K562 (cell line): ENCODE measurements around the gene EIPR1. TPM values are rescaled to one million over a fixed set of nuclear protein-coding genes. Genes with fewer than 3 reads are reported as not detected.

Experiments
- ATAC-seq: fragments of 200-7000 bp; cut with Tn5 transposase; 3 replicates; pipeline ENCODE4 v1.9.1; 2020; ENCODE audit warnings: moderate library complexity
- BruUV-seq: library from RNA; stranded (reverse); fragments of 400-500 nt; replicated peaks from 2 replicates; lab custom pipeline; 2021; lab: Mats Ljungman, UMichigan
- CTCF ChIA-PET: fragments of 300-600 bp; formaldehyde crosslinking; extraction: SDS; loops from one replicate; lab custom pipeline; 2021; ENCODE audit warnings: low intra/inter-chr PET ratio; lab: Yijun Ruan, JAX
- POLR2A ChIA-PET: fragments of 300-600, 350-650 bp; sonication (Branson Sonifier 250); formaldehyde crosslinking; extraction: SDS; loops from one replicate; lab custom pipeline; 2021; ENCODE audit warnings: antibody characterized with exemption, inconsistent platforms; lab: Yijun Ruan, JAX
- DNase-seq, 4 experiments: peaks; one replicate each; pipeline versions ENCODE4 v3.0.0 to v3.0.0-alpha.2; 2011 to 2018; ENCODE audit warnings: low spot score in 3 of 4, mixed read lengths in 3 of 4; ENCODE audit errors: extremely low read depth in 1 of 4
- FAIRE-seq: peaks from 2 replicates; lab custom pipeline; 2011; peaks lifted over from hg19 to GRCh38; lab: Jason Lieb, UNC
- H2AFZ ChIP-seq: 2 replicates; pipeline ENCODE4 v1.6.0; 2011; ENCODE audit warnings: low read depth, low read length, control low read depth, inconsistent platforms
- H3K27ac ChIP-seq: fragments of 200-600 bp; 3 replicates; pipeline ENCODE4 v1.8.0; 2011; ENCODE audit warnings: low read depth, mild to moderate bottlenecking, control low read depth, inconsistent platforms, low read length, moderate library complexity, mixed read lengths; ENCODE audit errors: extremely low read depth
- H3K27me3 ChIP-seq, 2 experiments: fragments of 300-600 bp in 1 of 2; 2 replicates in 1 of 2; 3 replicates in 1 of 2; pipeline versions ENCODE4 v1.6.0 to v1.8.0; 2011; ENCODE audit warnings: inconsistent platforms in 2 of 2, low read length in 2 of 2, mild to moderate bottlenecking in 1 of 2, mixed read lengths in 1 of 2, moderate library complexity in 1 of 2; ENCODE audit not compliant: control insufficient read depth in 2 of 2, insufficient read depth in 2 of 2
- H3K36me3 ChIP-seq: fragments of 300-600 bp; 3 replicates; pipeline ENCODE4 v1.8.0; 2011; ENCODE audit warnings: mild to moderate bottlenecking, low read length, inconsistent platforms; ENCODE audit not compliant: control insufficient read depth, insufficient read depth
- H3K4me1 ChIP-seq, 2 experiments: fragments of 200-600 bp in 1 of 2; replicated peaks in 1 of 2; 2 replicates in 1 of 2; 3 replicates in 1 of 2; pipeline versions ENCODE4 v1.5.1 to v1.8.0; 2011; ENCODE audit warnings: inconsistent platforms in 2 of 2, low read length in 2 of 2, mild to moderate bottlenecking in 1 of 2, mixed read lengths in 1 of 2, moderate library complexity in 1 of 2; ENCODE audit not compliant: control insufficient read depth in 2 of 2, insufficient read depth in 2 of 2
- H3K4me2 ChIP-seq: 2 replicates; pipeline ENCODE4 v1.6.1; 2011; ENCODE audit warnings: low read length, control low read depth, inconsistent platforms, mixed read lengths; ENCODE audit not compliant: insufficient read depth
- H3K4me3 ChIP-seq: fragments of 200-600 bp; sonication (generic), shearing (Covaris generic); 2 replicates; pipeline ENCODE4 v1.5.1; 2016; ENCODE audit warnings: control low read depth, inconsistent platforms
- H3K79me2 ChIP-seq: fragments of 200-600 bp; 3 replicates; pipeline ENCODE4 v1.8.0; 2011; ENCODE audit warnings: low read length, inconsistent platforms; ENCODE audit not compliant: control insufficient read depth, insufficient read depth
- H3K9ac ChIP-seq, 2 experiments: 2 replicates each; pipeline versions ENCODE4 v1.6.0 to v1.6.1; 2011; ENCODE audit warnings: low read depth in 2 of 2, low read length in 2 of 2, control low read depth in 1 of 2, inconsistent platforms in 1 of 2, mild to moderate bottlenecking in 1 of 2, mixed read lengths in 1 of 2; ENCODE audit not compliant: insufficient read depth in 1 of 2
- H3K9me1 ChIP-seq: one replicate; pipeline ENCODE4 v1.6.0; 2011; ENCODE audit warnings: inconsistent platforms, mild to moderate bottlenecking, low read length, moderate library complexity; ENCODE audit not compliant: control insufficient read depth, insufficient read depth
- H3K9me3 ChIP-seq: replicated peaks from 2 replicates; pipeline ENCODE4 v1.5.1; 2011; ENCODE audit warnings: low read depth, low read length, inconsistent platforms; ENCODE audit not compliant: control insufficient read depth, insufficient read depth
- H4K20me1 ChIP-seq: replicated peaks from 2 replicates; pipeline ENCODE4 v1.6.1; 2011; ENCODE audit warnings: low read length, inconsistent platforms, mixed read lengths; ENCODE audit not compliant: control insufficient read depth, insufficient read depth
- HDAC1 ChIP-seq, 2 experiments: fragments of 450-650 bp; IDR thresholded peaks; 2 replicates each; pipeline ENCODE4 v1.6.1; 2016 to 2017; ENCODE audit warnings: inconsistent platforms in 1 of 2, mild to moderate bottlenecking in 1 of 2, moderate library complexity in 1 of 2
- KAT2B ChIP-seq: IDR thresholded peaks from one replicate; pipeline ENCODE4 v1.6.1; 2012; ENCODE audit warnings: low read depth, mild to moderate bottlenecking, control low read depth, inconsistent platforms, low read length, moderate library complexity
- MECOM ChIP-seq: fragments of 250-450 bp; sonication (Bioruptor Pico); IDR thresholded peaks from 2 replicates; pipeline ENCODE4 v1.8.0; 2022; ENCODE audit warnings: inconsistent platforms
- NFIC ChIP-seq: fragments of 450-650 bp; IDR thresholded peaks from 2 replicates; pipeline ENCODE4 v1.6.1; 2017; ENCODE audit warnings: mild to moderate bottlenecking, inconsistent platforms
- POLR2A ChIP-seq: fragments of 450-650 bp; conservative IDR thresholded peaks from 2 replicates; pipeline ENCODE4 v1.6.1; 2016
- PYGO2 ChIP-seq: fragments of 450-650 bp; IDR thresholded peaks from 2 replicates; pipeline ENCODE4 v1.6.1; 2016; ENCODE audit warnings: mild to moderate bottlenecking, missing genetic modification characterization, moderate library complexity, missing compliant biosample characterization
- RBM17 ChIP-seq: fragments of 200-400 bp; formaldehyde crosslinking; IDR thresholded peaks from 2 replicates; pipeline ENCODE4 v1.6.1; 2017; ENCODE audit warnings: low read depth, mild to moderate bottlenecking, low read length, borderline replicate concordance
- SRSF1 ChIP-seq: fragments of 200-400 bp; formaldehyde crosslinking; IDR thresholded peaks from 2 replicates; pipeline ENCODE4 v1.6.1; 2017; ENCODE audit warnings: mild to moderate bottlenecking, low read depth, low read length, moderate library complexity
- THRAP3 ChIP-seq: fragments of 450-650 bp; IDR thresholded peaks from 2 replicates; pipeline ENCODE4 v1.6.1; 2016; ENCODE audit warnings: mild to moderate bottlenecking, inconsistent platforms, borderline replicate concordance
- TRIM24 ChIP-seq, 2 experiments: fragments of 450-650 bp; IDR thresholded peaks; 2 replicates each; pipeline ENCODE4 v1.6.1; 2016
- ZNF134 ChIP-seq: fragments of 250-450 bp; sonication (Bioruptor Pico); conservative IDR thresholded peaks from 2 replicates; pipeline ENCODE4 v1.4.0; 2020
- ZNF253 ChIP-seq: fragments of 250-450 bp; sonication (Bioruptor Pico); conservative IDR thresholded peaks from 2 replicates; pipeline ENCODE4 v1.6.1; 2021; ENCODE audit warnings: mild to moderate bottlenecking
- ZNF324 ChIP-seq: fragments of 250-450 bp; sonication (Bioruptor Pico); IDR thresholded peaks from 2 replicates; pipeline ENCODE4 v1.4.0; 2020; ENCODE audit warnings: mild to moderate bottlenecking
- ZNF57 ChIP-seq: fragments of 450-650 bp; formaldehyde crosslinking; IDR thresholded peaks from 2 replicates; pipeline ENCODE4 v1.4.0; 2020; ENCODE audit warnings: mild to moderate bottlenecking, moderate library complexity
- WGBS: fragments of 100-300 bp; shearing (Covaris generic); methylation state at CpG from one replicate; pipeline ENCODE4 v1.1.6; 2016; ENCODE audit warnings: low coverage, mixed read lengths; ENCODE audit not compliant: insufficient coverage; ENCODE audit errors: missing lambda C conversion rate; 5-methylcytosine and 5-hydroxymethylcytosine counted together
- in situ Hi-C: fragments of 300-500 bp; cut with MboI; formaldehyde crosslinking; loops from 4 replicates; pipeline ENCODE4 v1.15.0; 2018; ENCODE audit warnings: inconsistent platforms, mixed read lengths
- intact Hi-C: fragments of 100-400 bp; cut with micrococcal nuclease; formaldehyde crosslinking; loops from 2 replicates; pipeline ENCODE4 v1.14.2; 2022
- polyA plus RNA-seq, 8 experiments: library from polyadenylated mRNA; depleted of rRNA in 4 of 8; stranded (reverse) in 5 of 8; unstranded in 3 of 8; fragments of >200 nt; fragmentation: Nextera tagmentation in 2 of 8; fragmentation: Illumina TruSeq in 1 of 8; extraction: Ambion mirVana in 2 of 8; extraction: Trizol in 1 of 8; gene quantifications; 2 replicates each; pipeline versions ENCODE4 v1.2.1 to v1.2.3, GENCODE V29; 2011 to 2014; ENCODE audit warnings: inconsistent platforms in 1 of 8, missing spikeins in 1 of 8
- total RNA-seq, 7 experiments: library from RNA; depleted of rRNA in 6 of 7; stranded (reverse); fragments of >200 nt in 6 of 7; fragmentation: Illumina TruSeq in 2 of 7; extraction: Trizol in 2 of 7; gene quantifications; 2 replicates each; pipeline versions ENCODE4 v1.2.1 to v1.2.3, GENCODE V29; 2011 to 2021; ENCODE audit warnings: low replicate concordance in 1 of 7
- TF ChIP-seq, protein P1 (sequence below): fragments of 250-450 bp; sonication (Bioruptor Pico); IDR thresholded peaks from 2 replicates; pipeline ENCODE4 v1.8.0; 2022; ENCODE audit warnings: moderate library complexity, mild to moderate bottlenecking, inconsistent platforms

The EIPR1 gene
- total and polyA plus RNA-seq, 9 of the 15 experiments (the other 6 are each of a cell fraction or from before 2014, with no cell fraction given), result 19.9 to 54.4 (median 35.9) TPM

DNA sequence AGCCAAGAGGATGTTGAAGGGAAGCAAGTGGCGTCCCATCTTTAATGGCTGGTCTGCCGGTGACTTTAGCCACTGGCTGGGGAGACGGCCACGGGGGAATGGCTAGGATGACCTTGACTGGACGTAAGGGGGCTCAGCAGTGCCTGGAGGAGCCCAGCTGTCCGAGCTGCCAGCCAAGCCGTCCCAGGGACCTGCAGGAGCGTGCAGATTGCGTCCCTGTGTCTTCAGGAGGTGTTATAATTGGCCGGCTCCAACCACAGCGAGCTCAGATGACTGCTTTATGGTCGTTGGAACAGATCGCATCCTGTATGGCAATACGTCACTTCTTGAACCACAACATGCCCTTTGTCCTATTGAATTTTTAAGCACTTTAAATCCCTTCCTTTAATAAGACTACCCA lies 204.6 kb downstream of the EIPR1 start:
- no peak overlapping the region for H3K27ac ChIP-seq
- H3K79me2 ChIP-seq, result no peaks in the 10 kb centered on the region
- in situ Hi-C loops (no loop called here), intact Hi-C loops (no loop called here)
- no peak overlapping the region for H3K4me2 ChIP-seq
- no peaks in the 10 kb centered on the region for H3K9me1 ChIP-seq
- no peaks in the 10 kb centered on the region; the same call in 2 of the 3 replicates for H3K36me3 ChIP-seq
- ChIA-PET POLR2A (no interaction called here), CTCF (no interaction called here)
- BruUV-seq, result no TSS peak
- no peak overlapping the region for H2AFZ ChIP-seq
- no peak overlapping the region for H3K9ac ChIP-seq
- TF ChIP-seq PYGO2 (tag) (no peak), HDAC1 (IDR thresholded peaks at IDR 0.05) (no peak), POLR2A (no peak), ZNF324 (CRISPR knock-in tag) (no peak), RBM17 (no peak)
- no peaks in the 10 kb centered on the region for H3K9me3 ChIP-seq
- DNase-seq (no peak), FAIRE-seq (no peak), ATAC-seq (no peak)
- no peaks in the 10 kb centered on the region for H3K27me3 ChIP-seq
- 86% methylated on average over 12 of the region's 14 CpGs for WGBS
- no peaks in the 10 kb centered on the region for H4K20me1 ChIP-seq
- H3K4me1 ChIP-seq, result no peaks in the 10 kb centered on the region; a peak in 1 of 5 replicates
- no peak overlapping the region for H3K4me3 ChIP-seq

DNA sequence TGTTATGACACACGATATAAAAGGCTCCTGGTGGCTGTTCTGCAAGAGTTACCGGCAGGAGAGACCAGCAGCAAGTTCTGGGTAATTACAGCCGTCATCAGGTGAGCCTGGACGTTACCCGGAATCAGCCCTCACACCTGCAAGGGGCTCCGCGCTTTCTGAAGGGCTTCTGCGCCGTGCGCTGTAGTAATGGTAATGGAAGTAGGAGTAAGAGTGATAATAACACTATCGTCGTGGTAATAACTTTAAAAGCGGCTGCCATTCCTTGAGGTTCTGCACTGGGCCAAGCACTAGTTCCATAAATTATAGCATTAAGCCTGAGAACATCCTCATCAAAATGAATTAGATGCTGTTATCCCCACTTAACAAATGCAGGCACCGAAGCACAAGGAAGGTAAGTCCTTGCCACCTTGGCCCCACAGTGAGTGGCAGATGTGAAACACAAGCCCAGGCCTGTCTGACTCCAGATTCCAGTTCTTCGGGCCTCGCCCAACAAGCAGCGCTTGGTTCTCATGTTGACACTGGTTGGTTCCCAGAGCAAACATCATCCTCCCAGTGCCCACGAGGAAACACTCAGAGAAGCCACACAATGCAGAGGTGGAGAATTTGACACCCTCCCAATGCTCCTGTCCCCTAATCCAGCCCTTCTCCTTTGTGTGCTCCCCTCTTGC lies 205.2 kb downstream of the EIPR1 start:
- Histone ChIP-seq H3K36me3 (no peaks in the 10 kb centered on the region; the same call in 2 of the 3 replicates), H3K27ac (no peak overlapping the region), H3K4me2 (no peak overlapping the region), H3K9me1 (no peaks in the 10 kb centered on the region), H3K79me2 (no peaks in the 10 kb centered on the region), H3K9ac (no peak overlapping the region), H3K4me3 (no peak overlapping the region), H3K4me1 (no peaks in the 10 kb centered on the region; a peak in 1 of 5 replicates), H4K20me1 (no peaks in the 10 kb centered on the region), H3K9me3 (no peaks in the 10 kb centered on the region), H2AFZ (no peak overlapping the region), H3K27me3 (no peaks in the 10 kb centered on the region)
- FAIRE-seq (no peak), ATAC-seq (no peak), DNase-seq (no peak)
- in situ Hi-C loops (no loop called here), intact Hi-C loops (no loop called here)
- 82% methylated on average over 18 of the region's 18 CpGs for WGBS
- CTCF ChIA-PET, result no interaction called here
- POLR2A ChIA-PET, result no interaction called here
- BruUV-seq, result no TSS peak
- TF ChIP-seq ZNF134 (CRISPR knock-in tag) (no peak), KAT2B (no peak), ZNF253 (CRISPR knock-in tag) (no peak), THRAP3 (no peak), NFIC (no peak), MECOM (CRISPR knock-in tag) (no peak), SRSF1 (no peak), ZNF57 (CRISPR knock-in tag) (no peak), TRIM24 (IDR thresholded peaks at IDR 0.05) (no peak)
- TF ChIP-seq, protein P1, sequence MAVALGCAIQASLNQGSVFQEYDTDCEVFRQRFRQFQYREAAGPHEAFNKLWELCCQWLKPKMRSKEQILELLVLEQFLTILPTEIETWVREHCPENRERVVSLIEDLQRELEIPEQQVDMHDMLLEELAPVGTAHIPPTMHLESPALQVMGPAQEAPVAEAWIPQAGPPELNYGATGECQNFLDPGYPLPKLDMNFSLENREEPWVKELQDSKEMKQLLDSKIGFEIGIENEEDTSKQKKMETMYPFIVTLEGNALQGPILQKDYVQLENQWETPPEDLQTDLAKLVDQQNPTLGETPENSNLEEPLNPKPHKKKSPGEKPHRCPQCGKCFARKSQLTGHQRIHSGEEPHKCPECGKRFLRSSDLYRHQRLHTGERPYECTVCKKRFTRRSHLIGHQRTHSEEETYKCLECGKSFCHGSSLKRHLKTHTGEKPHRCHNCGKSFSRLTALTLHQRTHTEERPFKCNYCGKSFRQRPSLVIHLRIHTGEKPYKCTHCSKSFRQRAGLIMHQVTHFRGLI (CRISPR knock-in tag), result no peak
